GM12872 (cell line): ENCODE results near the gene ANKS1B.
A peak's percentile ranks its signal among the peaks of the same experiment; 100 is the strongest.

Experiments used
- TF ChIP-seq, protein P1 (sequence below): IDR thresholded peaks from 3 replicates; pipeline ENCODE4 v1.5.1; 2011; ENCODE audit warnings: low read depth, mild to moderate bottlenecking, low read length, moderate library complexity; ENCODE audit not compliant: insufficient read depth

The ANKS1B gene

DNA sequence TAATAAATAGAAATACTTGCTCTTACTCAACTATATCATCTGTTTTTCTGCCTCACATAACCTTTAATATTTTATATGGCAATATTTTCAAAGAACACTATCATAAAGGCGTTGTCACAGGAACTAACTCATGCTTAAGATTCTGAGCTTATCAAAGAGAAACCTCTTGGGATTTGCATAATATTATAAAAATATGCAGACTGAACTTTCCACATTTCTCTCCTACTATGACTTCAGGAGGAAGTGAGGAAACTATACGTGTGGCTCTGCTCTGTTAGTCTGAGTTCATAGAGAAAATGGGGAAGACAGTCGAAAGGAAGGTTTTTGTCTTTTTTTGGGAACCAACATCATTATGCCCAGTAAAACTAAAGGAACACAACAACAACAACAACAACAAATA is 212.5 kb downstream of the ANKS1B start:
- TF ChIP-seq, protein P1, sequence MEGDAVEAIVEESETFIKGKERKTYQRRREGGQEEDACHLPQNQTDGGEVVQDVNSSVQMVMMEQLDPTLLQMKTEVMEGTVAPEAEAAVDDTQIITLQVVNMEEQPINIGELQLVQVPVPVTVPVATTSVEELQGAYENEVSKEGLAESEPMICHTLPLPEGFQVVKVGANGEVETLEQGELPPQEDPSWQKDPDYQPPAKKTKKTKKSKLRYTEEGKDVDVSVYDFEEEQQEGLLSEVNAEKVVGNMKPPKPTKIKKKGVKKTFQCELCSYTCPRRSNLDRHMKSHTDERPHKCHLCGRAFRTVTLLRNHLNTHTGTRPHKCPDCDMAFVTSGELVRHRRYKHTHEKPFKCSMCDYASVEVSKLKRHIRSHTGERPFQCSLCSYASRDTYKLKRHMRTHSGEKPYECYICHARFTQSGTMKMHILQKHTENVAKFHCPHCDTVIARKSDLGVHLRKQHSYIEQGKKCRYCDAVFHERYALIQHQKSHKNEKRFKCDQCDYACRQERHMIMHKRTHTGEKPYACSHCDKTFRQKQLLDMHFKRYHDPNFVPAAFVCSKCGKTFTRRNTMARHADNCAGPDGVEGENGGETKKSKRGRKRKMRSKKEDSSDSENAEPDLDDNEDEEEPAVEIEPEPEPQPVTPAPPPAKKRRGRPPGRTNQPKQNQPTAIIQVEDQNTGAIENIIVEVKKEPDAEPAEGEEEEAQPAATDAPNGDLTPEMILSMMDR, result no peak

DNA sequence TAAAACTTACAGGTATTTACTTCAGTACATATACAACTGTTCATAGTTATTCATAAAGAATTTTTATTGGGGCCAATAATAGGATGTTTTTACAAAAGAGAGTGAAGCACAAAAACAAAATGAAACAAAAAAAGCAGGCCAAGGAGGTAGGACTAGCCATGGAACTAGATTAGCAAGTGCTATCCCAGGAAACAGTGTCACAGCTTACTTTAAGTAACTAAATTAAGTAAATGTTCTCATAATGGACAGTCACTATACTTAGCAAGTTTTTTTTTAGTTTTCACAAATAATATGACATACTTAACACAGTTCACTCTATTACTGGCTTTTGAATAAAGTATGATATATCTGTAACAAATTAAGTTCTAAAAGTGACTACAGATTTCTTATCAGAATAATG is 213.1 kb downstream of the ANKS1B start:
- TF ChIP-seq, protein P1, result no peak

DNA sequence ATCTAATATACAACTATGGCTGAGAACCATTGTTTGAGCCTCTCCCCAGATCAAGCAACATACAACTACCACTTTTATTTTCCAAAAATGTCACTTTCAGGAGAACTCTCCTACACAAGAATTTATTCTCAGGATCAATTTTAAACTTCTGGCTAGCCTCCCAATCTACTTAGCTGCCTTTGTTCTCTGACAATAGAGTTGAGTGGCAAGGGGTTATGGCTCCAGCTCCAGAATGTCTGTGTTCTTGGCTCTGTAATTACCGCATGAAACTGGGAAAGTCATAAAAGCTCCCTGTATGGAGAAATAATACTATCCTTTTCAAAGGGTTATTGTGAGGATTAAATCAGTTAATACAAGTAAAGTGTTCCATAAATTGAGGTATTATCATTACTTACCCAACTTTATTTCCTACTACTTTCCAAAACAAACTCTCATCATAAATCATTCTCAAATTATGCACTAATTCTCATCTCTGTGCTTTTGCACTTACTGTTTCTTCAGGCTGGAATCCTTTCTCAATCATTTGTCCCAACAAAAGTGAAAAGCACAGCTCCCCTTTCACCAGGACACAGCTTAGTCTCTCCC is 215.2 kb downstream of the ANKS1B start:
- TF ChIP-seq, protein P1, result no peak

DNA sequence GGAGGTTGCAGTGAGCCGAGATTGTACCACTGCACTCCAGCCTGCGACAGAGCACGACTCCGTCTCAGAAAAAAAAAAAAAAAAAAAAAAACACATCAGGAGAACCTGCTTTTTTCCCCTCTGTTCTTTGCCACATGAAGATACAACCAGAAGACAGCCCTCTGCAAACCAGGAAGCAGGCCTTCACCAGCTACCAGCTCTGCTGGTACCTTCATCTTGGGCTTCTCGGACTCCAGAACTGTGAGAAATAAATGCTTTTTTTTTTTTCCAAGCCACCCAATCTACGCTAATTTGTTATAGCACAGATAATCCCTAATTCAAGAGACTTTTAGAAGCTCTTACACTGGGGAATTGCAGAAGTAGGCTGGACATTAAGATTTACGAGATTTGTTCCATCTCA is 216.0 kb downstream of the ANKS1B start:
- TF ChIP-seq, protein P1, result no peak

DNA sequence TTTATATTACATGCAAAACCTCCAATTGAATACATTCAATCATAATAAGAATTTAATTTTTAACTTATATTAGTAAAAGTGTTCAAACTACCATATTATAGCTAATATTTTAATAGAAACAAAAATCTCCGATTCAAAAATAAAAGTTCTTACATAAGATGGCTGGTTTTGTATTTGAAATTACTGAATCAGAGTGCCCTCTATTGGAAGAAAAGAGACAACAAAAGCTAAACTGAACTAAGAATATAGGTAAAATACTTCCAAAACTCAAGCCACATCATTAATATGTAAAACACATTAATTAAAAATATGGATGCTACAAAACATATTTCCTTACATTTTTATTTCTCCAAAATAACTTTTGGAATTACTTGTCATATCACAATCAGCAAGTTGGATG is 216.9 kb downstream of the ANKS1B start:
- TF ChIP-seq, protein P1, result peak; percentile 34; the same call in 2 of the 3 replicates

DNA sequence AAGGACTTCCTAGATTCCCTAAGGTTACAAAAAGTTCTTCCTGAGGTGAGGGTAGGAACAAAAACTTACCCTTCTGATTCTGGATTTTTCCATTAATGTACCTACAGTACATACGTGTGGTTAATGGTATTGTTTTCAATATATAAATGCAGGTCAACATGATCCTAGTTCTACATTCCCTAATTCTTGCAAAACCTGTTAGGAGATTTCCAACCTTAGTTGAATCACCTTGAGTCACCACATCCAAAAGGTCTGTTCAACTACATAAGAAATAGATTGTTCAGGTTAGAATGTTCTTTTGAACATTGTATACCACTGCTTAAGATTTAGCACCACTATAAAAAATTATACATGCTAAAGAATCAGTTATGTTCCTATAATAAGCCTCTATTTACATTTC is 218.3 kb downstream of the ANKS1B start:
- TF ChIP-seq, protein P1, result no peak

DNA sequence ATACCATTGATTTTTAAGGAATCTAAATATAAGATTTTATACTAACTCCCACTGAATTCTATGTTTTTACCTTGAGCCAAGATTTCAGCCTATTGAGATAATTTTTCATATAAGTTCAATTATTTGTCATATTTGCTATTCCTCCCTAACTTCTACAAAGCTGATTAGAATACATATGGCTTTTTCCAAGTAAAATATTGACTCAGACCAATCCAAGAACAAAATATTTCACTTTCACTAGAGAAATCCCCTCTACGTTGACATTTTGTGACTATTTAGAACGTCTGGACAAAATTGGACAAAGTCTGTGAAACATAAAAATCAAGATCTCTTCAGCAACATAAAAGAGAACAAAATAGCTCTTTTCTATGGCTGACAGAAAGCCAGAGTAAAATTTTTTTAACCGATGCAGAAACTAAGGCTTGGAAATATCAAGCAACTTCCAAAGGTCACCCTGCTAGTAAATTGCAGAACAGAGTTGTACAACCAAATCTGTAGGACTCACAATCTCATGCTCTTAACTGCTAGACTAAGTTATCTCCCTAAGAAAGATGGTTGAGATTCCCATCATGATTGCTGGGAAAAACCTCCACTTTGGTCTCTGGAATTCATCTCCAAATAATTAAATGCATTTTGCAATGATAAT is 219.1 kb downstream of the ANKS1B start:
- TF ChIP-seq, protein P1, result no peak

DNA sequence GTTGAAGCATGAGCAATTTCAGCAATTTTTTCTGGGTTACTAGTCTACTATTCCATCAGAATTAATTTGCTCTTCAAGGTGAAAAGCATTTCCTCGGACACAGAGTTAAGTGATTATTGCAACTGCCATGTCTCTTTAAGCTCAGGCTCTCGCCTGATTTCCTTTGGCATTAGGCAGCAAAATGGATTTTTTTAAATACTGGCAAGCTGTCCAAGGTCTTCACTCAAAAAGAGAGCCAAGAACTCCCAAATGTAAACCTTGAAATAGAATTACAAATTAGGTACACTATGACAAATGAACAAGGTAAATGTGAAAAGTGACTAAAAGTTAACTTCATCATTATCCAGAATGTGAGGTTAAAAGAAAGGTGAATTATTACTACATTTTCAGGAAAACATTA is 225.3 kb downstream of the ANKS1B start:
- TF ChIP-seq, protein P1, result no peak
